GM19468 (cell line): ENCODE measurements around the gene AGR2.
"Not testable (repeated sequence)": the region's sequence is repeated elsewhere in the genome, so short reads cannot be mapped to it uniquely, and the experiment has no call there.

Experiments
- ATAC-seq: cut with Tn5 transposase; IDR thresholded peaks from one replicate; pipeline ENCODE4 v1.9.1; 2021; ENCODE audit warnings: mild to moderate bottlenecking, moderate library complexity, moderate number of reproducible peaks; ENCODE audit not compliant: unreplicated experiment; ENCODE audit errors: extremely low read depth

The AGR2 gene

GRCh38 chr7:16778476-16778875, 26.3 kb downstream of the AGR2 start:
- ATAC-seq: no peak

GRCh38 chr7:16776053-16776452, 28.7 kb downstream of the AGR2 start:
- ATAC-seq: no peak

DNA sequence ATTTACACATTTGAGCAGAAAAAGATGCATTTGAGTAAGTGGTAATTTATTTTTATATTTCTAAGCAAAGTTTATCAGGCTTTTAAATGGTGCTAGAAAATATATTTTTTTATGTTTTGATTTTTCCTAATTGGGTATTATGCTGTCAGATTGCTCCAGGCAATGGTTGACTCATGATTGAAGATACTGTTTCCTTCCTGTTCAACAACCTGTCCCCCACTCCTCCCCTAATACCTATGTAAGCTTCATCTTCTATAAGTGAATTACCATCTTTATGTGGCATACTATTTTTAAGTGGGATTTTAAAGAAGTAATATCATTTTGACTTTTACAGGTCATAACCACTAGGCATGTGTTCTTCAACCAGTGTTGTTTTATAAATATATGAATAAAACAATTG, 29.8 kb downstream of the AGR2 start:
- no peak for ATAC-seq

- ATAC-seq: no peak
Observed at GRCh38 chr7:16774294-16774693, 30.5 kb downstream of the AGR2 start.

- ATAC-seq: no peak
Observed at GRCh38 chr7:16773884-16774283, 30.9 kb downstream of the AGR2 start.

- no peak for ATAC-seq
Observed at GRCh38 chr7:16773326-16773725, 31.5 kb downstream of the AGR2 start.

DNA sequence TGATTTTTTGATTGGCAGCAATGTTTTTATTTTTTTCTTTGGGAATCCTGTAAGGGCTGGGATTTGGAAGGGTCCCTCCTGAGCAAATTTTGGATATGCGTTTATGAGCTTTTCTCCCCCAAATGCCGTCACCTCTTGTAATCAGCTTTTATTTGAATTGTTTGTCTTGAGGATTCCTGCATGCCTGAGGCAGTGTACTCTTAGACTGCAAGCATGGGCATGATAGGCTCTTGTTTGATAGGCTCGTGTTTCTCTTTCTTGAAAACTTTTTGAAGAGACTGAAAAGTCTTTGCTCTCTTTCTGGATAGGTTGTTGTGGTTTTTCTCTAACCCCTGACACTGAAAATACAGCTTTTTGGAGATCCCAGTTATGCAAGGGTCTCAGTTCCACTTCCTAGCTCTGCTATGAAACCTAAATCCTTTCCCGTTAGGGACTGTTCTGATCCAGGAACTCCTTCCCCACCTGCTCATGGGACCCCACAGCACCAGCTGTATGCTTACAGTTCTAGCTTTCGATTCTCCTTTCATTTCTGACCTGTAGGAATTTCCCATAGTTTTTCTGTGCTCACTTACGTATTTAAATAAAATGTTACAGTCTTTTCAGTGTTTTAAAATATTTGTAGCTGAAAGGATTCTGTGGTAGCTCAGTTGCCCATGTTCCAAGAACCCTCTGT, 34.0 kb downstream of the AGR2 start:
- no peak for ATAC-seq

GRCh38 chr7:16769994-16770393, 34.8 kb downstream of the AGR2 start:
- ATAC-seq: not testable (repeated sequence)

DNA sequence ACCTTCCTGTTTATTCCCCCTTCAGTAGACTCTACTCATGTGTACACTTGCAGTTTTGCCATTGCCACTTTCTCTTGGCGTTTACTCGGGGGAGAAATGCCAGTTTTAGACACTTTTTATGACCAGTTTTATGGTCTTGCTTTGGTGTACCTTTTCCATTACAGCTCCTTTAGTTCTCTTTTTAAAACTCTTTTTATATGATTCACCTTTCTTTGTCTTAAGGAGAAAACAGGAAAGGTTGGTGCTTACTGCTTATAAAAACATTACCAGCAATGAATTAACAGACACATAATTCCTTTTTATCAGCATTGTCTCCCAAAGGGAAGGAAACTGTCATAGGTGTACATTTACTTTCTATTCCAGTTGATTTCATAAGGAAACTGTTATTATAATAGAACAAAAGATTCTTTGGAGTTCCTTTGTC, 39.4 kb downstream of the AGR2 start:
- ATAC-seq: no peak

GRCh38 chr7:16764942-16765341, 39.9 kb downstream of the AGR2 start:
- ATAC-seq: no peak

GRCh38 chr7:16762177-16762576, 42.6 kb downstream of the AGR2 start:
- ATAC-seq: no peak

DNA sequence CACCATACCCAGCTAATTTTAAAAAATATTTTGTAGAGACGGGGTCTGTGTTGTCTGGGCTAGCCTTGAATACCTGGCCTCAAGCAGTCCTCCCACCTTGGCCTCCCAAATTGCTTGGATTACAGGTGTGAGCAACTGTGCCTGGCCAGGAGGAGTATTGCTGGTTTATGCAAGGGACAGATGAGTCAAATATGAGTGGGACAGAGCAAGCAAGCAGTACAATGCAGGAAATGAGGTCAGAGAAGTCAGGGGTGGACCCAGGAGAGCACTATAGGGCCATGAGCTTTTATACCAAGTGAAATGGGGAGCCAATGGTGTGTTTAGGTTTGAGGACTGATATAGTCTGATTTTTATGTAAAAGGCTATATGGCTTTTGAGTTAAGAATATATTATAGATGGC, 45.0 kb downstream of the AGR2 start:
- ATAC-seq: no peak

- no peak for ATAC-seq
Observed at GRCh38 chr7:16758631-16759611, 45.9 kb downstream of the AGR2 start.

DNA sequence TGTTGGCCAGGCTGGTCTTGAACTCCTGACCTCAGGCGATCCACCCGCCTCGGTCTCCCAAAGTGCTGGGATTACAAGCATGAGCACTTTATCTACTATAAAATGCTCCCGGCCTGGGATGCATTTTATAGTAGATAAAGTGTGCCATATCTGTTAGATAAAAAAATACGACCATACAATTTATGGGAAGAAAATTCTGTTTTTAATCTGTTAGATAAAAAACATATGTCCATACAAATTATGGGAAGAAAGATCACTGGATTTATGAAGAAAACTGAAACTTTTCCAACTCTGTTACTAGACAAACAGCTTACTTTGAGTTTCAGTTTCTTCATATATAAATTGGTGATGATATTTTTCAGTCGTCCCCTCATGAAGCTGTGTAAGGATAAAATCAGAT, 46.8 kb downstream of the AGR2 start:
- no peak for ATAC-seq

GRCh38 chr7:16755397-16755796, 49.4 kb downstream of the AGR2 start:
- no peak for ATAC-seq

- ATAC-seq: no peak
Observed at GRCh38 chr7:16754856-16755317, 49.9 kb downstream of the AGR2 start.

DNA sequence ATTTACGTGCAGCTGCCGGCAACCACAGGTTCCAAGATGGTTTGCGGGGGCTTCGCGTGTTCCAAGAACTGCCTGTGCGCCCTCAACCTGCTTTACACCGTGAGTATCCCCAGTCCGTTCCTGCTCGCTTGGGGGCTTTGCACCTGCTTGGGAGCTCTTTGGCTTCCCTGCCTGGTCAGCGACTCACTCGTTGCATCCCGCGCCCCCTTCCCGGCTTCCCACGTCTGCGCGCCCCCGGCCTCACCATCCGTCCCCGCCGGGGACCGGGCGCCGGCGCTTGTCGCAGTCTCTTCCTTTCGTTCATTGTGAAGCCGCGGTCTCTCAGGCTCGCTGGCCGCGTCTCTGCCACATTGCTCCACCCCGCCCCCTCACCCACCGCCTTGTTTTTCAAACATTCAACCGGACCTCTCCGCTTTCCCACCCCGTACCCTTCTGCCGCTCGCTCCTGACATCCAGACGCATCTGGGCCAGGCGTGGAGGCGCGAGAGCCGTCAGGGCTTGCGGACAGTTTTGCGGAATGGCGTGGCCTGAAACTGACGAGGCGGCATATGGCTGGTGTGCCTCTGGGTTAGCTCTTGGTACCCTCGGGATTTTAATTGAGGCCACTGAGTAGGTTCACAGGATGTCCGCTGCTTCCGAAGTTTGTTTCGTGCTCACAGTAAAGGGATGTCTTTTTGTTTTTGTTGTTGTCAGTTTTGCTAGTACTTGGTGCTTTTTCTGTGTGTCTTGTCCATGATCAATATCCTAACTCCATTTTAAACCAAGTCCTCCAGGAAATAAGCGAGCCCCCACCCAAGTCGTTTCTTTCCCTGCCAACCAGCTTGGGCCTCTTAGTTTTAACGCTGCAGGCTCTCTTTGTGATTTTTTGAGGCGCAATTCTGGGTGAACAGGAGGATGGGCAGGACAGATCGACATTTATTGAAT, 50.6 kb downstream of the AGR2 start:
- no peak for ATAC-seq

DNA sequence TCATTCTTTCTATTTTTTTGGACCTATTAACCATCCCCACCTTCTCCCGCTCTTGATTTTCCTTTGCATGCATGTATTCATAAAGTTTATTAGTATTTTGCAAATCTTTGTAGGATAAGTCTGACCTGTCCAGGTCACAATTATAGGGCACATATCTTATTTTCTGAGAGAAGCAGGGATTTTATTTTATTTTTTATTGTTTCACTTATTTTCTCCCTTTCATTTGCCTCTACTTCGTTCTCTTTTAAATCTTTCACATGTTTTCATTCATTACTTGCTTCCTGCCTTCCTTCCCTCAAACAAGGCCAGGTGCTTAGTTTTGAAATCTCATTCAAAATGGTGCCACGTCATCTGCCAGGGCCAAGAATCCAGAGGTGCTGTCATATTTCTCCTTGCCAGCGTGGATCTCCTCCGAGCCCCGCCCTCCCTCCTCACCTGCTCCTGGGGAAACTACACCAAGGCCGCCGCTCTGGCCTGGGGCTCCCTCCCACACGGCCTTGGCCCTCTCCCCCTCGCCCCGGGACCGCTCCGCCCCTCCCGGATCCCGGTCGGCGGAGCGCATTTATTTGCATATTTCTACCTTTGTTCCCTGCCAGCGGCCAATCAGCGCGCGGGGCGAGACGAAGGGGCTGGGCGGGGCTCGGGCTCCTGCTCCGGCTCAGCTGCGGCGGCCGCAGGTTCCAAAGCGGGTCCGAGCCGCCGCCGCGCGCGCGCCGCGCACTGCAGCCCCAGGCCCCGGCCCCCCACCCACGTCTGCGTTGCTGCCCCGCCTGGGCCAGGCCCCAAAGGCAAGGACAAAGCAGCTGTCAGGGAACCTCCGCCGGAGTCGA, 51.5 kb downstream of the AGR2 start, which contains the start of gene TSPAN13:
Gene TSPAN13, plus strand, starts transcription at position 654 of the 830 bp plus-strand sequence. CDS start 213 bp downstream, outside the sequence.
- no peak for ATAC-seq

- ATAC-seq: no peak
Observed at GRCh38 chr7:16747102-16747501, 57.7 kb downstream of the AGR2 start.
